ENCODE data around the gene KCNJ16.
"Not testable (repeated sequence)": the region's sequence is repeated elsewhere in the genome, so short reads cannot be mapped to it uniquely, and the experiment has no call there.

Gene KCNJ16

GRCh38 chr17:70034158-70034557, 40.9 kb upstream of the KCNJ16 start:
- no peak for DNase-seq (ENCODE audit: low read depth)
- no peak for TF ChIP-seq CTCF (IDR thresholded peaks at IDR 0.05; ENCODE audit: control insufficient read depth, insufficient read depth, low read depth, low read length, missing control alignments)
- H3K4me3 ChIP-seq (ENCODE audit: control insufficient read depth, low read depth, low read length) = no peak overlapping the region

- no peak for DNase-seq (ENCODE audit: low read depth)
- no peak overlapping the region for H3K4me3 ChIP-seq (ENCODE audit: control insufficient read depth, low read depth, low read length)
- TF ChIP-seq CTCF (IDR thresholded peaks at IDR 0.05; ENCODE audit: control insufficient read depth, insufficient read depth, low read depth, low read length, missing control alignments) = no peak
Observed at GRCh38 chr17:70037498-70037897, 37.5 kb upstream of the KCNJ16 start.

GRCh38 chr17:70040336-70040735, 34.7 kb upstream of the KCNJ16 start:
- H3K4me3 ChIP-seq (ENCODE audit: control insufficient read depth, low read depth, low read length) = no peak overlapping the region
- TF ChIP-seq CTCF (IDR thresholded peaks at IDR 0.05; ENCODE audit: control insufficient read depth, insufficient read depth, low read depth, low read length, missing control alignments) = no peak
- no peak for DNase-seq (ENCODE audit: low read depth)

- no peak for DNase-seq (ENCODE audit: low read depth)
- TF ChIP-seq CTCF (IDR thresholded peaks at IDR 0.05; ENCODE audit: control insufficient read depth, insufficient read depth, low read depth, low read length, missing control alignments) = no peak
- H3K4me3 ChIP-seq (ENCODE audit: control insufficient read depth, low read depth, low read length) = no peak overlapping the region
Observed at GRCh38 chr17:70041061-70041460, 34.0 kb upstream of the KCNJ16 start.

- H3K4me3 ChIP-seq (ENCODE audit: control insufficient read depth, low read depth, low read length) = no peak overlapping the region
- TF ChIP-seq CTCF (IDR thresholded peaks at IDR 0.05; ENCODE audit: control insufficient read depth, insufficient read depth, low read depth, low read length, missing control alignments) = no peak
- no peak for DNase-seq (ENCODE audit: low read depth)
Observed at GRCh38 chr17:70041540-70041939, 33.5 kb upstream of the KCNJ16 start.

- not testable (repeated sequence) for H3K4me3 ChIP-seq (ENCODE audit: control insufficient read depth, low read depth, low read length); DNase-seq (ENCODE audit: low read depth)
Observed at GRCh38 chr17:70045780-70046179, 29.2 kb upstream of the KCNJ16 start.

GRCh38 chr17:70047619-70048419, 27.2 kb upstream of the KCNJ16 start:
- no peak for TF ChIP-seq CTCF (IDR thresholded peaks at IDR 0.05; ENCODE audit: control insufficient read depth, insufficient read depth, low read depth, low read length, missing control alignments)
- no peak for DNase-seq (ENCODE audit: low read depth)

More at GRCh38 chr17:70047619-70048419, 27.2 kb upstream of the KCNJ16 start:
- no peak overlapping the region for H3K4me3 ChIP-seq (ENCODE audit: control insufficient read depth, low read depth, low read length)

Measured in AG09309 (cell line).